Temporal lobe (tissue), 2 donors: ENCODE data around the gene RSPH3. TPM values are rescaled to one million over a fixed set of nuclear protein-coding genes. Genes with fewer than 3 reads are reported as not detected.

ENCODE experiments used
- small RNA-seq: library from RNA; depleted of rRNA; stranded (forward); fragments of <200 nt; gene quantifications from one replicate; pipeline ENCODE3, GENCODE V24; 2014; ENCODE audit warnings: low replicate concordance
- total RNA-seq: library from RNA; depleted of rRNA; stranded (reverse); fragments of >200 nt; gene quantifications from one replicate; pipeline ENCODE4 v1.2.3, GENCODE V29; 2014

Gene RSPH3
- total RNA-seq, 1 donor from 2014 or later: 5.7 TPM

Small RNA genes lying within 50 kb of the gene (small RNA-seq; reads per million reads assigned to genes)
- not detected for gene RNU6-293P

Other genes with a start within 250 kb of the RSPH3 start
- gene EZR, start 180.8 kb downstream of the RSPH3 start, total RNA-seq: 85.6 TPM
- gene TAGAP, start 44.8 kb upstream of the RSPH3 start, total RNA-seq: 0.49 TPM
- 3.2 TPM for gene FNDC1, start 169.2 kb upstream of the RSPH3 start, total RNA-seq